ENCODE measurements around the gene DPH2. TPM values are rescaled to one million over a fixed set of nuclear protein-coding genes. Genes with fewer than 3 reads are reported as not detected.

The DPH2 gene
- total and polyA plus RNA-seq, 10 of the 15 experiments (the other 5 are each of a cell fraction or from before 2014, with no cell fraction given): 13.1 to 82.9 (median 52.0) TPM

GRCh38 chr1:44014365-44015104 lies 44.7 kb downstream of the DPH2 start:
- H4K20me1 ChIP-seq (ENCODE audit: control insufficient read depth, insufficient read depth): no peaks in the 10 kb centered on the region
- no peak for FAIRE-seq
- POLR2A ChIA-PET: no interaction called here
- no peak overlapping the region for H3K9ac ChIP-seq (ENCODE audit: control insufficient read depth, insufficient read depth, low read length)
- no peaks in the 10 kb centered on the region for H3K36me3 ChIP-seq (ENCODE audit: control insufficient read depth in 2 of 2, insufficient read depth in 2 of 2, low read length in 1 of 2)
- no TSS peak for BruUV-seq (replicated peaks)
- intact Hi-C loops (cut with micrococcal nuclease; ENCODE audit: unreplicated experiment): no loop called here
- H3K79me2 ChIP-seq (ENCODE audit: control insufficient read depth, insufficient read depth, low read length): no peaks in the 10 kb centered on the region
- SMC1A ChIA-PET (ENCODE audit: uncharacterized antibody, unreplicated experiment): interaction anchor here (0.6 to 1.7 kb wide), 3 partner anchors 9 to 66 kb away, joined by 3 to 5 read pairs (median 3); no protein-coding TSS in a partner anchor
- no peaks in the 10 kb centered on the region for H3K4me1 ChIP-seq (ENCODE audit: control insufficient read depth, insufficient read depth, low read length)
- whole genome bisulfite sequencing (ENCODE audit: insufficient coverage, insufficient replicate concordance, low lambda C conversion rate, missing lambda C conversion rate): 35% methylated on average over 8 of the region's 8 CpGs
- peak; percentile 21; the same call in 1 of the 3 replicates for ATAC-seq
- RAD21 ChIA-PET (ENCODE audit: unreplicated experiment): interaction anchor here (0.5 kb wide), 1 partner anchor 16 kb away, joined by 3 read pairs; the partner anchor contains the start of gene SLC6A9
- no peaks in the 10 kb centered on the region; a peak in 1 of 4 replicates for H3K27me3 ChIP-seq (replicated peaks in 1 of 2; ENCODE audit: control insufficient read depth in 2 of 2, insufficient read depth in 2 of 2, low read length in 1 of 2)
- H3K9me3 ChIP-seq (replicated peaks; ENCODE audit: control insufficient read depth, insufficient read depth, low read length): no peaks in the 10 kb centered on the region
- no peak overlapping the region for H2AFZ ChIP-seq (ENCODE audit: control insufficient read depth, low read depth, low read length)
- in situ Hi-C loops (cut with MboI): no loop called here
- H3K4me3 ChIP-seq: no peak overlapping the region
- no peak overlapping the region for H3K27ac ChIP-seq (ENCODE audit: control insufficient read depth, insufficient read depth)
- no peak for TF ChIP-seq TCF3 (IDR thresholded peaks at IDR 0.05; ENCODE audit: borderline replicate concordance, insufficient read depth, low read depth, low read length)
- no peak for TF ChIP-seq KLF5 (IDR thresholded peaks at IDR 0.05; ENCODE audit: partially characterized antibody)
- TF ChIP-seq HDAC6 (IDR thresholded peaks at IDR 0.05; ENCODE audit: unreplicated experiment): no peak
- TF ChIP-seq FOS (IDR thresholded peaks at IDR 0.05; ENCODE audit: borderline replicate concordance, extremely low read depth, insufficient read length): no peak
- TF ChIP-seq ZBED1 (IDR thresholded peaks at IDR 0.05; ENCODE audit: borderline replicate concordance): no peak
- no peak for TF ChIP-seq SREBF1 (IDR thresholded peaks at IDR 0.05; ENCODE audit: low read length)
- no peak for TF ChIP-seq HDAC2 (IDR thresholded peaks at IDR 0.05)
- no peak for TF ChIP-seq YY1 (IDR thresholded peaks at IDR 0.05; ENCODE audit: low read depth, low read length)
- TF ChIP-seq CHD2 (IDR thresholded peaks at IDR 0.05; ENCODE audit: borderline replicate concordance, low read depth, low read length): no peak
- no peak for DNase-seq (ENCODE audit: low read depth, low spot score)
- CTCF ChIA-PET: interaction anchor here (0.8 to 2.3 kb wide), 4 partner anchors 9 to 34 kb away, joined by 3 to 15 read pairs (median 4); no protein-coding TSS in a partner anchor
- H3K4me2 ChIP-seq (ENCODE audit: control insufficient read depth, insufficient read depth): no peak overlapping the region

Data from GM12878 (cell line).